IPS-NIHi7 (cell line): ENCODE measurements around the gene CENPK.
A peak's percentile ranks its signal among the peaks of the same experiment; 100 is the strongest.
"Not testable (repeated sequence)": the region's sequence is repeated elsewhere in the genome, so short reads cannot be mapped to it uniquely, and the experiment has no call there.

Experiments used
- DNase-seq: peaks from one replicate; pipeline ENCODE4 v3.0.0; 2012; ENCODE audit warnings: mixed read lengths; ENCODE audit errors: extremely low spot score

CENPK gene

GRCh38 chr5:65562731-65563701 is at the start of gene CENPK, which contains the start of gene PPWD1:
CENPK (minus strand) TSS chr5:65563168; CDS start chr5:65554907, 8,261 bp downstream.
PPWD1 (plus strand) TSS chr5:65563296; CDS start chr5:65563311, 15 bp downstream.
- peak; percentile 98 for DNase-seq

GRCh38 chr5:65612298-65612907 is 49.4 kb upstream of the CENPK start:
- DNase-seq = no peak

- peak; percentile 7 for DNase-seq
Measured at GRCh38 chr5:65611524-65611923, 48.6 kb upstream of the CENPK start.

- not testable (repeated sequence) for DNase-seq
Measured at GRCh38 chr5:65601761-65602160, 38.8 kb upstream of the CENPK start.

GRCh38 chr5:65588694-65589093 is 25.7 kb upstream of the CENPK start:
- no peak for DNase-seq

- no peak for DNase-seq
Measured at GRCh38 chr5:65577141-65577540, 14.2 kb upstream of the CENPK start.

GRCh38 chr5:65570598-65571226 is 7.7 kb upstream of the CENPK start:
- no peak for DNase-seq

GRCh38 chr5:65566505-65566904 is 3.5 kb upstream of the CENPK start:
- no peak for DNase-seq

- DNase-seq = no peak
Measured at GRCh38 chr5:65563777-65564176, 809 bp upstream of the CENPK start.

- DNase-seq = no peak
Measured at GRCh38 chr5:65556718-65557117, 6.2 kb downstream of the CENPK start.

- no peak for DNase-seq
Measured at GRCh38 chr5:65556181-65556580, 6.8 kb downstream of the CENPK start.

GRCh38 chr5:65555287-65555686 is 7.7 kb downstream of the CENPK start:
- no peak for DNase-seq

GRCh38 chr5:65553941-65554340 is 9.0 kb downstream of the CENPK start:
- no peak for DNase-seq

GRCh38 chr5:65548281-65548680 is 14.7 kb downstream of the CENPK start:
- DNase-seq = no peak

- DNase-seq = no peak
Measured at GRCh38 chr5:65546141-65546540, 16.8 kb downstream of the CENPK start.

- DNase-seq = no peak
Measured at GRCh38 chr5:65544473-65544872, 18.5 kb downstream of the CENPK start.

GRCh38 chr5:65539827-65540226 is 23.1 kb downstream of the CENPK start:
- peak; percentile 8 for DNase-seq

- DNase-seq = no peak
Measured at GRCh38 chr5:65535529-65535987, 27.4 kb downstream of the CENPK start.

GRCh38 chr5:65530904-65531303 is 32.1 kb downstream of the CENPK start:
- no peak for DNase-seq

GRCh38 chr5:65525726-65526125 is 37.2 kb downstream of the CENPK start:
- DNase-seq = no peak

GRCh38 chr5:65512170-65512937 is 50.6 kb downstream of the CENPK start:
- no peak for DNase-seq
